ENCODE results near the gene FLNA. TPM values are rescaled to one million over a fixed set of nuclear protein-coding genes. Genes with fewer than 3 reads are reported as not detected.
A peak's percentile ranks its signal among the peaks of the same experiment; 100 is the strongest.

Gene FLNA
- total and polyA plus RNA-seq, 4 donors, result 187 to 384 (median 237) TPM

GRCh38 chrX:154384284-154384892, 10.0 kb upstream of the FLNA start:
- Histone ChIP-seq H3K4me1 (ENCODE audit: control insufficient read depth, insufficient read depth, low read length) (peaks cover 24% of the 10 kb centered on the region), H3K27me3 (ENCODE audit: control insufficient read depth, insufficient read depth, low read length) (no peaks in the 10 kb centered on the region), H3K36me3 (ENCODE audit: control insufficient read depth, insufficient read depth, low read length) (peaks cover 16% of the 10 kb centered on the region), H3K9me3 (ENCODE audit: control insufficient read depth, insufficient read depth, low read length) (no peaks in the 10 kb centered on the region), H3K27ac (ENCODE audit: low read depth, low read length) (no peak overlapping the region), H3K4me3 (ENCODE audit: low read depth, low read length) (no peak overlapping the region)
- no peak for DNase-seq (ENCODE audit: low read depth in 4 of 6, low spot score in 6 of 6)
- 88% methylated on average over 7 of the region's 8 CpGs for WGBS (ENCODE audit: insufficient coverage)

DNA sequence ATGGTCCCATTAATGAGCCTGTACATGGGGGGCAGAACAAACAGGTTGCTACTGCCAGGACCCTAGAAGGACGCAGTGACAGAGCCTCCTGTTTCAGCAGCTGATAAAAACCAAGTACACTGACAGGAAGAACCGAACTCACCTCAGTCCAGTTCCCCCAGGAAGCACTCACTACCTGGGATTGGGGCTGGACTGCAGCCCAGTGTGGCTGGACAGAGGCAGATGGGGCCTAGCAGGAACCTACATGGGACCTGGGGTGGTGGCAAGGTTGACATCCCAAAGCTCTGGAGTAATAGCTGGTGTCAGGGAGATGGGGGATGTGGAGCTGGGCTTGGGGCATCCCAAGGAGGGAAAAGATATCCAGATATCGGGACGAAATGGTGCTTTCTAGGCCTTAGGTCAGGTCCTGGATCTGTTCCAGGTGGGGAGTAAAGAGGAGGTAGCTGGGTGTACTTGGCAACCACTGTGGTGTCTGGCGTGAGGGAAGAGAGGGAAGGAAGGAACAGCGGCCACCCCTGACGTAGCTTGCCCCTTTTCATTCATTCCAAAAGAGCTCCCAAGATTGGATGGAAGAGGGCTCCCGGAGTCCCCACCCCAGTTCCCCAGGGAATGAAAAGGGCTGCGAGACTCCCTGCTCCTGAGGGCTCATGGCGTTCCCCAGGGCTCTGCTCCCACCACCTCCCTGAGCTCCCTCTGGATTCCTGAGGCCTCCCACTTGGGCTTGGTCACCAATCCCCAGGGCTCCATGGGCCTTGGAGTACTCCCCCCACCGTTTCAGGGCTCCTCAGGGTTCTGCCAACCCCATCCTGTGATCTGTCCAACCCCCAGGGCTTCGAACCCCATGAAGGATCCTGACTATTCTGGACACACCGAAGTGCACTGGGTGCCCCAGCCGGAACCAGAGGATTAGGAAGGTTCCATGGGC, 9.2 kb upstream of the FLNA start:
- no peaks in the 10 kb centered on the region for H3K9me3 ChIP-seq (ENCODE audit: control insufficient read depth, insufficient read depth, low read length)
- no peaks in the 10 kb centered on the region for H3K27me3 ChIP-seq (ENCODE audit: control insufficient read depth, insufficient read depth, low read length)
- peaks cover 24% of the 10 kb centered on the region for H3K4me1 ChIP-seq (ENCODE audit: control insufficient read depth, insufficient read depth, low read length)
- no peak for DNase-seq (ENCODE audit: low read depth in 4 of 6, low spot score in 6 of 6)
- H3K36me3 ChIP-seq (ENCODE audit: control insufficient read depth, insufficient read depth, low read length), result peaks cover 16% of the 10 kb centered on the region
- H3K27ac ChIP-seq (ENCODE audit: low read depth, low read length), result no peak overlapping the region
- no peak overlapping the region for H3K4me3 ChIP-seq (ENCODE audit: low read depth, low read length)
- 59% methylated on average over 11 of the region's 14 CpGs for WGBS (ENCODE audit: insufficient coverage)

- no peaks in the 10 kb centered on the region for H3K27me3 ChIP-seq (ENCODE audit: control insufficient read depth, insufficient read depth, low read length)
- peaks cover 30% of the 10 kb centered on the region for H3K4me1 ChIP-seq (ENCODE audit: control insufficient read depth, insufficient read depth, low read length)
- peaks cover 16% of the 10 kb centered on the region for H3K36me3 ChIP-seq (ENCODE audit: control insufficient read depth, insufficient read depth, low read length)
- no peak overlapping the region for H3K27ac ChIP-seq (ENCODE audit: low read depth, low read length)
- no peaks in the 10 kb centered on the region for H3K9me3 ChIP-seq (ENCODE audit: control insufficient read depth, insufficient read depth, low read length)
- DNase-seq (ENCODE audit: low read depth in 4 of 6, low spot score in 6 of 6), result no peak
- H3K4me3 ChIP-seq (ENCODE audit: low read depth, low read length), result no peak overlapping the region
- 76% methylated on average over 7 of the region's 11 CpGs for WGBS (ENCODE audit: insufficient coverage)
These were observed 8.1 kb upstream of the FLNA start for GRCh38 chrX:154382483-154383069.

GRCh38 chrX:154381271-154381670, 6.8 kb upstream of the FLNA start:
- Histone ChIP-seq H3K27ac (ENCODE audit: low read depth, low read length) (no peak overlapping the region), H3K4me1 (ENCODE audit: control insufficient read depth, insufficient read depth, low read length) (peaks cover 34% of the 10 kb centered on the region), H3K36me3 (ENCODE audit: control insufficient read depth, insufficient read depth, low read length) (peaks cover 16% of the 10 kb centered on the region), H3K4me3 (ENCODE audit: low read depth, low read length) (no peak overlapping the region), H3K27me3 (ENCODE audit: control insufficient read depth, insufficient read depth, low read length) (no peaks in the 10 kb centered on the region), H3K9me3 (ENCODE audit: control insufficient read depth, insufficient read depth, low read length) (no peaks in the 10 kb centered on the region)
- WGBS (ENCODE audit: insufficient coverage), result 52% methylated on average over 4 of the region's 6 CpGs
- DNase-seq (ENCODE audit: low read depth in 4 of 6, low spot score in 6 of 6), result no peak

DNA sequence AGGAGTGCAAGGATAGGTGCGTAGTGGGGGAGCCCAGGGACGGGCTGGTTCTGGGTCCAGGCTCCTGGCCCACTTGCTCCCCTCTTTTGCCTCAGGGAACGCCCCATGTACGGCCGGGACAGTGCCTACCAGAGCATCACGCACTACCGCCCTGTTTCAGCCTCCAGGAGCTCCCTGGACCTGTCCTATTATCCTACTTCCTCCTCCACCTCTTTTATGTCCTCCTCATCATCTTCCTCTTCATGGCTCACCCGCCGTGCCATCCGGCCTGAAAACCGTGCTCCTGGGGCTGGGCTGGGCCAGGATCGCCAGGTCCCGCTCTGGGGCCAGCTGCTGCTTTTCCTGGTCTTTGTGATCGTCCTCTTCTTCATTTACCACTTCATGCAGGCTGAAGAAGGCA, 6.4 kb upstream of the FLNA start:
- H3K36me3 ChIP-seq (ENCODE audit: control insufficient read depth, insufficient read depth, low read length), result peaks cover 16% of the 10 kb centered on the region
- 57% methylated on average over 13 of the region's 14 CpGs for WGBS (ENCODE audit: insufficient coverage)
- H3K9me3 ChIP-seq (ENCODE audit: control insufficient read depth, insufficient read depth, low read length), result no peaks in the 10 kb centered on the region
- no peaks in the 10 kb centered on the region for H3K27me3 ChIP-seq (ENCODE audit: control insufficient read depth, insufficient read depth, low read length)
- no peak for DNase-seq (ENCODE audit: low read depth in 4 of 6, low spot score in 6 of 6)
- H3K27ac ChIP-seq (ENCODE audit: low read depth, low read length), result no peak overlapping the region
- H3K4me1 ChIP-seq (ENCODE audit: control insufficient read depth, insufficient read depth, low read length), result peaks cover 34% of the 10 kb centered on the region
- no peak overlapping the region for H3K4me3 ChIP-seq (ENCODE audit: low read depth, low read length)

GRCh38 chrX:154380153-154380552, 5.7 kb upstream of the FLNA start:
- 45% methylated on average over 12 of the region's 13 CpGs for WGBS (ENCODE audit: insufficient coverage)
- peaks cover 34% of the 10 kb centered on the region for H3K4me1 ChIP-seq (ENCODE audit: control insufficient read depth, insufficient read depth, low read length)
- H3K9me3 ChIP-seq (ENCODE audit: control insufficient read depth, insufficient read depth, low read length), result no peaks in the 10 kb centered on the region
- H3K4me3 ChIP-seq (ENCODE audit: low read depth, low read length), result peak overlapping the region; percentile 67
- no peak for DNase-seq (ENCODE audit: low read depth in 4 of 6, low spot score in 6 of 6)
- peak overlapping the region; percentile 89 for H3K27ac ChIP-seq (ENCODE audit: low read depth, low read length)
- peaks cover 16% of the 10 kb centered on the region for H3K36me3 ChIP-seq (ENCODE audit: control insufficient read depth, insufficient read depth, low read length)
- no peaks in the 10 kb centered on the region for H3K27me3 ChIP-seq (ENCODE audit: control insufficient read depth, insufficient read depth, low read length)

DNA sequence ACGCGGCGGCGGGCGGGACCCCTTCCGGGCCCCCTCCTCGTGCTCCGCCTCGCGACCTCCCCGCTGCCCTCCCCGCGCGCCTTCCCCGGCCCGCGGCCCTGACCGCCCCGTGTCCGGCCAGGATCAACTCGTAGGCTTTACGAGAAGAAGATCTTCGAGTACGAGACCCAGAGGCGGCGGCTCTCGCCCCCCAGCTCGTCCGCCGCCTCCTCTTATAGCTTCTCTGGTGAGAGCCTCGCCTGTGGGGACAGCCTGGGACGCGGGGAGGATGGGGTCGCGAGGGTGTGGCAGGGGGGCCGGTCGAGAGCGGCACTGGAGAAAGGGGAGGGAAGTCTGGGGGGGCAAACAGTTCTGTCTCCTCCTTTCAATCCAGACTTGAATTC, 5.1 kb upstream of the FLNA start:
- no peak for DNase-seq (ENCODE audit: low read depth in 4 of 6, low spot score in 6 of 6)
- WGBS (ENCODE audit: insufficient coverage), result 25% methylated on average over 31 of the region's 38 CpGs
- Histone ChIP-seq H3K27ac (ENCODE audit: low read depth, low read length) (peak overlapping the region; percentile 89), H3K4me1 (ENCODE audit: control insufficient read depth, insufficient read depth, low read length) (peaks cover 39% of the 10 kb centered on the region), H3K4me3 (ENCODE audit: low read depth, low read length) (peak overlapping the region; percentile 67), H3K36me3 (ENCODE audit: control insufficient read depth, insufficient read depth, low read length) (peaks cover 16% of the 10 kb centered on the region), H3K9me3 (ENCODE audit: control insufficient read depth, insufficient read depth, low read length) (no peaks in the 10 kb centered on the region), H3K27me3 (ENCODE audit: control insufficient read depth, insufficient read depth, low read length) (no peaks in the 10 kb centered on the region)

DNA sequence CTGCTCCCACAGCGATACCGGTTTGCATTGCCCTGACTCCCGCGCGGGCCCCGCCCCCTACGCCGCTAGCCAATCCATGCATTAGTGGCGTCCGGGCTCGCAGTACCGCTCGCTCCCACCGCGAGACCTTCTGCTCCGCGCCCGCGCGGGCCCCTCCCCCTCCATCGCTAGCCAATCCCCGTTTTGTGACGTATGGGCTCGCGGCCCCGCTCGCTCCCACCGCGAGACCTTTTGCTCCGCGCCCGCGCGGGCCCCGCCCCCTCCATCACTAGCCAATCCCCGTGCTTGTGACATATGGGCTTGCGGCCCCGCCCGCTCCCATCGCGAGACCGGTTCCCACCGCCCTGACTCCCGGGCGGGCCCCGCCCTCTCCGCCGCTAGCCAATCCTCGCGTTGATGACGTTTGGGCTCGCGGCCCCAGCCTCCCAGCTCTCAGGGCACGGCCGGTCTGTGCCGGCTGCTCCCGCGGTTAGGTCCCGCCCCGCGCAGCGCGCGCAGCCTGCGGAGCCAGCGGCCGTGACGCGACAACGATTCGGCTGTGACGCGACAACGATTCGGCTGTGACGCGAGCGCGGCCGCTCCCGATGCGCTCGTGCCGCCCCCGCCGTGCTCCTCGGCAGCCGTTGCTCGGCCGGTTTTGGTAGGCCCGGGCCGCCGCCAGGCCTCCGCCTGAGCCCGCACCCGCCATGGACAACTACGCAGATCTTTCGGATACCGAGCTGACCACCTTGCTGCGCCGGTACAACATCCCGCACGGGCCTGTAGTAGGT, 4.5 kb upstream of the FLNA start, which contains the start of gene EMD:
TSS of gene EMD (plus strand) at position 497 of the 770 bp plus-strand sequence. CDS start at position 687, 190 bp downstream.
- Histone ChIP-seq H3K27me3 (ENCODE audit: control insufficient read depth, insufficient read depth, low read length) (no peaks in the 10 kb centered on the region), H3K36me3 (ENCODE audit: control insufficient read depth, insufficient read depth, low read length) (peaks cover 16% of the 10 kb centered on the region), H3K4me1 (ENCODE audit: control insufficient read depth, insufficient read depth, low read length) (peaks cover 35% of the 10 kb centered on the region), H3K4me3 (ENCODE audit: low read depth, low read length) (peak within 1 kb of the TSS; percentile 67), H3K27ac (ENCODE audit: low read depth, low read length) (peak within 1 kb of the TSS; percentile 94), H3K9me3 (ENCODE audit: control insufficient read depth, insufficient read depth, low read length) (no peaks in the 10 kb centered on the region)
- DNase-seq (ENCODE audit: low read depth in 4 of 6, low spot score in 6 of 6), result peak in 5 of 6 donors; percentile 84 to 98 (median 89)
- WGBS (ENCODE audit: insufficient coverage), result 24% methylated on average over 103 of the region's 103 CpGs

All from spinal cord (tissue), 10 donors.